Measurements from ENCODE around the gene ARHGEF37.

The ARHGEF37 gene

DNA sequence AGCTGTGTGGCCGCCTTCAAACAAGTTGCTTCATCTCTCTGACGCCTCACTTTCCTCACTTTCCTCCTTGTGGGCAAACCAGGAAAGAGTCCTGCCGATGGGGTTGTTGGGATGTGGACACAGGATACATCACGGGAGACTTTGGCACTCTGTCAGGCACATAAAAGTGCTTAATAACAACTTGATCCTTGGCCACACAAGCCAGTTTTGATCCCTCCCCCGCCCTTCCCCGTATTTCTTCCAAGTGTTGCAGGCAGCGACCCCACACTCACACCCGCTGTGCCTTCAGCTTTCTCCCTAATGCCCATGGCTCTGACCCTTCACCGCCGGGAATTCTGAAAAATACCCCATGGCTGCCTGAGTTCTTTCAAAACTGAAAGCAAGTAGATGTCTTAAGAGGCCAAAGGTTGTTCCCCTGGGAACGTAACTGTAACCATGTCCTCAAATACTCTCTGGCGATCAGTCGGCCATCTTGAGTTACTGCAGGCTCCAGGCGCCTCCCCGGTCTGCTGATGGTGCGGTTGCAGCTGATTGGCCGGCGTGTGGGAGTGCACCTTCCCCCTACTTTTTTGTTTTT is 59.8 kb downstream of the ARHGEF37 start:
- peak; percentile 69 to 91 for DNase-seq (ENCODE audit: low read depth in 2 of 2)
- TF ChIP-seq, protein P1, sequence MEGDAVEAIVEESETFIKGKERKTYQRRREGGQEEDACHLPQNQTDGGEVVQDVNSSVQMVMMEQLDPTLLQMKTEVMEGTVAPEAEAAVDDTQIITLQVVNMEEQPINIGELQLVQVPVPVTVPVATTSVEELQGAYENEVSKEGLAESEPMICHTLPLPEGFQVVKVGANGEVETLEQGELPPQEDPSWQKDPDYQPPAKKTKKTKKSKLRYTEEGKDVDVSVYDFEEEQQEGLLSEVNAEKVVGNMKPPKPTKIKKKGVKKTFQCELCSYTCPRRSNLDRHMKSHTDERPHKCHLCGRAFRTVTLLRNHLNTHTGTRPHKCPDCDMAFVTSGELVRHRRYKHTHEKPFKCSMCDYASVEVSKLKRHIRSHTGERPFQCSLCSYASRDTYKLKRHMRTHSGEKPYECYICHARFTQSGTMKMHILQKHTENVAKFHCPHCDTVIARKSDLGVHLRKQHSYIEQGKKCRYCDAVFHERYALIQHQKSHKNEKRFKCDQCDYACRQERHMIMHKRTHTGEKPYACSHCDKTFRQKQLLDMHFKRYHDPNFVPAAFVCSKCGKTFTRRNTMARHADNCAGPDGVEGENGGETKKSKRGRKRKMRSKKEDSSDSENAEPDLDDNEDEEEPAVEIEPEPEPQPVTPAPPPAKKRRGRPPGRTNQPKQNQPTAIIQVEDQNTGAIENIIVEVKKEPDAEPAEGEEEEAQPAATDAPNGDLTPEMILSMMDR (IDR thresholded peaks at IDR 0.05; ENCODE audit: low read depth, low read length), result peak; percentile 2
- peak overlapping the region in 1 of 2 donors; percentile 15 for H3K4me3 ChIP-seq (replicated peaks in 1 of 2; ENCODE audit: low read depth in 2 of 2, low read length in 2 of 2)

DNA sequence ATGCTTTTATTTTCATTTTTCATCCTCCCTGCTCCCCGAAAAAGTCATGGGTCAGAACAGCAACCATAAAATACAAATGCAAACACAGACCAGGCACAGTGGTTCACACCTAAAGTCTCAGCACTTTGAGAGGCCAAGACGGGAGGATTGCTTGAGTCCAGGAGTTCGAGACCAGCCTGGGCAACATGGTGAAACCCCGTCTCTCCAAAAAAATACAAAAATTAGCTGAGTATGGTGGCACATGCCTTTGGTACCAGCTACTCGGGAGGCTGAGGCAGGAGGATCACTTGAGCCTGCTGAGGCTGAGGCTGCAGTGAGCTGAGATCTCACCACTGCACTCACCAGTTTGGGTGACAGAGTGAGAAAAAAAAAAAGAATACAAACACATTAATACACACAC is 60.3 kb downstream of the ARHGEF37 start:
- TF ChIP-seq, protein P1 (IDR thresholded peaks at IDR 0.05; ENCODE audit: low read depth, low read length), result no peak
- no peak overlapping the region for H3K4me3 ChIP-seq (replicated peaks in 1 of 2; ENCODE audit: low read depth in 2 of 2, low read length in 2 of 2)
- DNase-seq (ENCODE audit: low read depth in 2 of 2), result no peak

DNA sequence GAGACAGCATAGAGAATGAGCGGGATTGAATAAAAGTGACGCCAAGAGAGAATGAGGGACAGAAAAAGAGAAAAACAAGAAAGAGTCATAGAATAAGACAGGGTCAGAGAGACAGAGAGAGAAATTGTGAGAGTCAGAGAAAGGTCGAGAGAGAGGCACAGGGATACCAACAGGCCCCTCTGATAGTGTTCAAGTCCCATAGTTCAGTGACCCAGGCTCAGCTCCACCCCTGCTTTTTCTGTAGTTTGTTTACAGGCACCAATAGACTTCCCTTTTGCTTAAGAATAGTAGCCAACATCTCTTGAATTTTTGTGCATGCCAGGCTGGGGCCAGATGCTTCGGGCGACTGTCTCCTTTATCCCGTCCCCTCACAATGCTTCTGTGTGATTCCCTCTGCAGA is 62.5 kb downstream of the ARHGEF37 start:
- TF ChIP-seq, protein P1 (IDR thresholded peaks at IDR 0.05; ENCODE audit: low read depth, low read length), result no peak
- no peak for DNase-seq (ENCODE audit: low read depth in 2 of 2)
- no peak overlapping the region for H3K4me3 ChIP-seq (replicated peaks in 1 of 2; ENCODE audit: low read depth in 2 of 2, low read length in 2 of 2)

DNA sequence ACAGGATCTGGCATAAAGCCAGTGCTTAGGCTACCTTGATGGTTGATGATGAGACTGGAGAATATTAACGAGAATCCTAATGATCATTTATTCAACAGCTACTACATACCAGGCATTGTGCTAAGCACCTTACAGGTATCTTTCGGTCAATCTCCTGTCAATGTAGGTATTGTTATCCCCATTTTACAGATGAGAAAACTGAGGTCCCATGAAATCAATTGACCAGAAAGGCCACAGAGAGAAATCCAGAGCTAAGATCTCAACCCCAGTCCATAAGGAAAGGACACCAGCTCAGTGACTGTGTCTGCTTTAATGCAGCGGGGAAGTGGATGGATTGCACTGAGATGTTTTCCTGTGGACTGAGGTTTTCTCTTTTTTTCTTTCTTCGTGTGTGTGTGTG is 63.3 kb downstream of the ARHGEF37 start:
- TF ChIP-seq, protein P1 (IDR thresholded peaks at IDR 0.05; ENCODE audit: low read depth, low read length), result no peak
- no peak overlapping the region for H3K4me3 ChIP-seq (replicated peaks in 1 of 2; ENCODE audit: low read depth in 2 of 2, low read length in 2 of 2)
- no peak for DNase-seq (ENCODE audit: low read depth in 2 of 2)

DNA sequence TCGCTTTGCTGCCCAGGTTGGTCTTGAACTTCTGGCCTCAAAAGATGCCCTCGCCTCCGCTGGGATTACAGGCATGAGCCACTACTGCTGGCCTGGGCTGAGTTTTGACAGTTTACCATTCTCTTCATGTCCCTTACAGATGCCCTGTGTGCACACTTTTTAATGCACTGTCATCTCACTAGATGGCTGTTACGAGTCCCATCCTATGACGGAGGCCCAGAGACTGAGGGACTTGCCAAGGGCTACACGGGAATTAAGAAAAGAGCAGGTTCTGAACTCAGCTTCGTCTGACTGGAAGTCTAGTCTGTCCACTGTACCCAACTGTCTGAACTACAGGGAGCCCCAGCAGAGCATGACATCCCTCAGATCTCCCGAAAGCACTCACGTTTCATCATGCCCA is 63.9 kb downstream of the ARHGEF37 start:
- no peak overlapping the region for H3K4me3 ChIP-seq (replicated peaks in 1 of 2; ENCODE audit: low read depth in 2 of 2, low read length in 2 of 2)
- no peak for DNase-seq (ENCODE audit: low read depth in 2 of 2)
- TF ChIP-seq, protein P1 (IDR thresholded peaks at IDR 0.05; ENCODE audit: low read depth, low read length), result no peak

DNA sequence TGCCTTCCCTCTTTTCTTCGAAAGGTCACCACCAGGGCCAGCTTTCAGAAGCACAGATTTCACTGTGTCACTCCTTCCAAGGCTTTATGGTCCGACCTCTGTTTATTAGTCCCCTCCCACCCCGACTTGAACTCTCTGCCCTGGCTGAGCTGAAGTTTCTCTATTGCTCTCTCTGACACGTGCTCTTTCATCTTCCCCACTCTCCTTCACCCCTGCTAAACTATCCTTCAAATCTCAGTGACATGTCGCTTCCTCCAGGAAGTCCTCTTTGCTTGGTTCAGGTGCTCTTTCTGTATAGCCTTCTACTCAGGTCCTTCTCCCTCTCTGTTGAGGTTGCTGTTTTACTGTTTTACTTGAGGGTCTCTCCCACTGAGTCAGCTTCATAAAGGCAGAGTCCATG is 64.4 kb downstream of the ARHGEF37 start:
- TF ChIP-seq, protein P1 (IDR thresholded peaks at IDR 0.05; ENCODE audit: low read depth, low read length), result no peak
- DNase-seq (ENCODE audit: low read depth in 2 of 2), result no peak
- H3K4me3 ChIP-seq (replicated peaks in 1 of 2; ENCODE audit: low read depth in 2 of 2, low read length in 2 of 2), result no peak overlapping the region

DNA sequence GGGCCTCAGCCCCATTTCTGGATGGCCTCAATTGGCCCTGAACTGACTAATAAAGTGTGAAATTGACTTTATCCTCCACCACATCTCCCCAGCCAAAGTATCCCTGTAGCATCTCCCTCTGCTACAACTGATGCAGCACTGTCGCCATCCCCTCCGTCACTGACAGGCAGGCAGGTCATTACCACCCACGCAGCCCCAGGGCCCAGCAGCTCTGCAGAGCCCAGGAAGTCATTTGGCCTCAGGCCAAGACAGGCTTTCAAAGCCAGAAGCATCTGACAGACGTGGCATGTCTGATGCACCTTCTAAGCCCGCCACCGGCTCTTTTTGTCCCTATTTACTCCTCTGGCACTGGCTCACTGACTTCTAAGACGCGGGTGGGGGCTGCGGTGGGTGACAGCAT is 65.3 kb downstream of the ARHGEF37 start:
- no peak for DNase-seq (ENCODE audit: low read depth in 2 of 2)
- TF ChIP-seq, protein P1 (IDR thresholded peaks at IDR 0.05; ENCODE audit: low read depth, low read length), result no peak
- H3K4me3 ChIP-seq (replicated peaks in 1 of 2; ENCODE audit: low read depth in 2 of 2, low read length in 2 of 2), result no peak overlapping the region
